HL-60 (cell line): ENCODE data around the gene SCYGR3.

ENCODE experiments used
- DNase-seq, 2 experiments: peaks; one replicate each; pipeline ENCODE4 v3.0.0-alpha.2; 2010 to 2020; ENCODE audit warnings: low read depth in 1 of 2, low spot score in 1 of 2
- H3K27ac ChIP-seq: fragments of 250-450 bp; sonication (Bioruptor Pico); replicated peaks from 2 replicates; pipeline ENCODE4 v1.5.1; 2020; ENCODE audit warnings: mild to moderate bottlenecking, moderate library complexity
- H3K27me3 ChIP-seq: fragments of 250-450 bp; sonication (Bioruptor Pico); 2 replicates; pipeline ENCODE4 v1.5.1; 2021; ENCODE audit warnings: mild to moderate bottlenecking, moderate library complexity; ENCODE audit not compliant: insufficient read depth, poor library complexity, severe bottlenecking
- H3K4me3 ChIP-seq: replicated peaks from 2 replicates; pipeline ENCODE4 v1.5.1; 2011; ENCODE audit warnings: mild to moderate bottlenecking, control low read depth, low read length; ENCODE audit not compliant: insufficient read depth
- GABPA ChIP-seq: IDR thresholded peaks from 2 replicates; pipeline ENCODE4 v1.6.1; 2012; ENCODE audit warnings: low read depth
- POLR2AphosphoS5 ChIP-seq: IDR thresholded peaks from 2 replicates; pipeline ENCODE4 v1.6.1; 2012; ENCODE audit warnings: low read depth
- SPI1 ChIP-seq: IDR thresholded peaks from 2 replicates; pipeline ENCODE4 v1.6.1; 2012; ENCODE audit warnings: low read depth, mild to moderate bottlenecking, borderline replicate concordance
- TF ChIP-seq, protein P1 (sequence below): IDR thresholded peaks from 2 replicates; pipeline ENCODE4 v1.6.1; 2012; ENCODE audit warnings: low read depth; ENCODE audit not compliant: insufficient replicate concordance
- TF ChIP-seq, protein P2 (sequence below): IDR thresholded peaks from one replicate; pipeline ENCODE4 v1.5.1; 2011; ENCODE audit warnings: low read length, control low read depth, inconsistent platforms; ENCODE audit not compliant: insufficient read depth

SCYGR3 gene

GRCh38 chr2:227612546-227613271 lies 1.9 kb downstream of the SCYGR3 start:
- TF ChIP-seq POLR2AphosphoS5: no peak
- TF ChIP-seq, protein P1, sequence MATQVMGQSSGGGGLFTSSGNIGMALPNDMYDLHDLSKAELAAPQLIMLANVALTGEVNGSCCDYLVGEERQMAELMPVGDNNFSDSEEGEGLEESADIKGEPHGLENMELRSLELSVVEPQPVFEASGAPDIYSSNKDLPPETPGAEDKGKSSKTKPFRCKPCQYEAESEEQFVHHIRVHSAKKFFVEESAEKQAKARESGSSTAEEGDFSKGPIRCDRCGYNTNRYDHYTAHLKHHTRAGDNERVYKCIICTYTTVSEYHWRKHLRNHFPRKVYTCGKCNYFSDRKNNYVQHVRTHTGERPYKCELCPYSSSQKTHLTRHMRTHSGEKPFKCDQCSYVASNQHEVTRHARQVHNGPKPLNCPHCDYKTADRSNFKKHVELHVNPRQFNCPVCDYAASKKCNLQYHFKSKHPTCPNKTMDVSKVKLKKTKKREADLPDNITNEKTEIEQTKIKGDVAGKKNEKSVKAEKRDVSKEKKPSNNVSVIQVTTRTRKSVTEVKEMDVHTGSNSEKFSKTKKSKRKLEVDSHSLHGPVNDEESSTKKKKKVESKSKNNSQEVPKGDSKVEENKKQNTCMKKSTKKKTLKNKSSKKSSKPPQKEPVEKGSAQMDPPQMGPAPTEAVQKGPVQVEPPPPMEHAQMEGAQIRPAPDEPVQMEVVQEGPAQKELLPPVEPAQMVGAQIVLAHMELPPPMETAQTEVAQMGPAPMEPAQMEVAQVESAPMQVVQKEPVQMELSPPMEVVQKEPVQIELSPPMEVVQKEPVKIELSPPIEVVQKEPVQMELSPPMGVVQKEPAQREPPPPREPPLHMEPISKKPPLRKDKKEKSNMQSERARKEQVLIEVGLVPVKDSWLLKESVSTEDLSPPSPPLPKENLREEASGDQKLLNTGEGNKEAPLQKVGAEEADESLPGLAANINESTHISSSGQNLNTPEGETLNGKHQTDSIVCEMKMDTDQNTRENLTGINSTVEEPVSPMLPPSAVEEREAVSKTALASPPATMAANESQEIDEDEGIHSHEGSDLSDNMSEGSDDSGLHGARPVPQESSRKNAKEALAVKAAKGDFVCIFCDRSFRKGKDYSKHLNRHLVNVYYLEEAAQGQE: no peak
- peaks cover 14% of the 10 kb centered on the region for H3K27me3 ChIP-seq
- no peak for DNase-seq
- no peak overlapping the region for H3K4me3 ChIP-seq
- H3K27ac ChIP-seq: no peak overlapping the region

DNA sequence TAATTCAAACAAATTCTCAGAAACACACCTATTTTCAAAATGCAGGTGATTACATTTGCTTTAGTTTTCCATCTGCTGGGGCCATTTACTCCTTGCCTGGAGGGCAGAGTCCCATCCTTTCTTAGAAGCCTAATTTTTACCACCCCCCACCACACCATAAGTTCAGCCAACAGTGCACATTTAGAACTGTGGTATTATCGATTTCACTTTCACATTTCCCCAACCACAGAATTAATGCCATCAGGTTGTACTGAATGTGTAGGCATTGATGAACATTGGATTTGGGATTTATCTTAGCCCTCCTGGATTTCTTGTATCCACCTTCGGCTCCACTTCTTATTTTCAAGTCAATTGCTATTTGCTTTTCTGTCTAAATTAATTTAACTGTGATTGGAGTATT lies 4.5 kb downstream of the SCYGR3 start:
- H3K27ac ChIP-seq: no peak overlapping the region

DNA sequence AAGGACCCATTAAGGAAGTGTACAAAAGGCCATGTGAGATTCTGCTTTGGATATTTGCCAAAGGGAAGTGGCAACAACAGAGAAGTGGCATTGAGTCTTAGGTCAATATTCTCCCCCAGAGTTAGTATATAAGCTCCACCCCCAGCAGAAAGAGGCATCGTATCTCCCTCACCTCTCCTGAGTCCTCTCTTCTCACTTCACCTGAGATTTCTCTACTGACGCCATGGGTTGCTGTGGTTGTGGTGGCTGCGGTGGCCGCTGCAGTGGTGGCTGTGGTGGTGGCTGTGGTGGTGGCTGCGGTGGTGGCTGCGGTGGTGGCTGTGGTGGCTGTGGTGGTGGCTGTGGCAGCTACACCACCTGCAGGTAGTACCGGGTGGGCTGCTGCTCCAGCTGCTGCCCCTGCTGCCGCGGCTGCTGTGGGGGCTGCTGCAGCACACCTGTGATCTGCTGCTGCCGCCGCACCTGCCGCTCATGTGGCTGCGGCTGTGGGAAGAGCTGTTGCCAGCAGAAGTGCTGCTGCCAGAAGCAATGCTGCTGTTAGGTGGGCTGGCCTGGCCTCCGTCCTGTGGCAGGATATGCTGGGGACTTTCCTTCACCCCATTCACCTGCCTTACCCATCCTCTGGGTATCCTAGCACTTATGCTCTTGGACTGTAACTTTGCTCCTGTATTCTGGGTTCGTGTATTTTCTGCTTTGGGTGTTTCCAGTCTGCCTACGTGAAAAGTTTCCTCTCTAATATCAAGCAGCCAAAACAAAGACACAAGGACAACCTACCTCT lies 5.9 kb downstream of the SCYGR3 start:
- peak; percentile 68 to 78 for DNase-seq
- no peak overlapping the region for H3K27ac ChIP-seq
- H3K4me3 ChIP-seq: no peak overlapping the region
- H3K27me3 ChIP-seq: peaks cover 9% of the 10 kb centered on the region
- TF ChIP-seq POLR2AphosphoS5 (peak; percentile 66), GABPA (no peak), SPI1 (peak; percentile 94)
- TF ChIP-seq, protein P2, sequence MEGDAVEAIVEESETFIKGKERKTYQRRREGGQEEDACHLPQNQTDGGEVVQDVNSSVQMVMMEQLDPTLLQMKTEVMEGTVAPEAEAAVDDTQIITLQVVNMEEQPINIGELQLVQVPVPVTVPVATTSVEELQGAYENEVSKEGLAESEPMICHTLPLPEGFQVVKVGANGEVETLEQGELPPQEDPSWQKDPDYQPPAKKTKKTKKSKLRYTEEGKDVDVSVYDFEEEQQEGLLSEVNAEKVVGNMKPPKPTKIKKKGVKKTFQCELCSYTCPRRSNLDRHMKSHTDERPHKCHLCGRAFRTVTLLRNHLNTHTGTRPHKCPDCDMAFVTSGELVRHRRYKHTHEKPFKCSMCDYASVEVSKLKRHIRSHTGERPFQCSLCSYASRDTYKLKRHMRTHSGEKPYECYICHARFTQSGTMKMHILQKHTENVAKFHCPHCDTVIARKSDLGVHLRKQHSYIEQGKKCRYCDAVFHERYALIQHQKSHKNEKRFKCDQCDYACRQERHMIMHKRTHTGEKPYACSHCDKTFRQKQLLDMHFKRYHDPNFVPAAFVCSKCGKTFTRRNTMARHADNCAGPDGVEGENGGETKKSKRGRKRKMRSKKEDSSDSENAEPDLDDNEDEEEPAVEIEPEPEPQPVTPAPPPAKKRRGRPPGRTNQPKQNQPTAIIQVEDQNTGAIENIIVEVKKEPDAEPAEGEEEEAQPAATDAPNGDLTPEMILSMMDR: no peak

More for the DNA sequence above, 4.5 kb downstream of the SCYGR3 start:
- no peak for DNase-seq
- TF ChIP-seq, protein P2: no peak
- TF ChIP-seq SPI1: no peak
- TF ChIP-seq POLR2AphosphoS5: no peak
- TF ChIP-seq, protein P1: no peak
- no peak for TF ChIP-seq GABPA
- no peak overlapping the region for H3K4me3 ChIP-seq
- peaks cover 14% of the 10 kb centered on the region for H3K27me3 ChIP-seq

GRCh38 chr2:227607941-227608340 lies 6.7 kb downstream of the SCYGR3 start:
- H3K27ac ChIP-seq: no peak overlapping the region
- no peak overlapping the region for H3K4me3 ChIP-seq
- peaks cover 7% of the 10 kb centered on the region for H3K27me3 ChIP-seq
- no peak for DNase-seq
- TF ChIP-seq, protein P1: no peak
- no peak for TF ChIP-seq SPI1
